SU-DHL-6 (cell line): Measurements from ENCODE around the gene FAM43B.

Experiments
- EZH2phosphoT487 ChIP-seq: fragments of 200-600 bp; sonication (generic), shearing (Covaris generic); conservative IDR thresholded peaks from 2 replicates; pipeline ENCODE4 v1.6.1; 2018; ENCODE audit warnings: mild to moderate bottlenecking, antibody characterized with exemption, low read length, moderate library complexity, mixed read lengths
- TF ChIP-seq, protein P1 (sequence below): fragments of 200-600 bp; sonication (generic); IDR thresholded peaks from one replicate; pipeline ENCODE4 v1.5.1; 2017; ENCODE audit warnings: antibody characterized with exemption, mild to moderate bottlenecking, low read length, moderate library complexity; ENCODE audit not compliant: insufficient read depth, poor library complexity, severe bottlenecking

GRCh38 chr1:20534659-20535417, 17.5 kb upstream of the FAM43B start:
- TF ChIP-seq, protein P1, sequence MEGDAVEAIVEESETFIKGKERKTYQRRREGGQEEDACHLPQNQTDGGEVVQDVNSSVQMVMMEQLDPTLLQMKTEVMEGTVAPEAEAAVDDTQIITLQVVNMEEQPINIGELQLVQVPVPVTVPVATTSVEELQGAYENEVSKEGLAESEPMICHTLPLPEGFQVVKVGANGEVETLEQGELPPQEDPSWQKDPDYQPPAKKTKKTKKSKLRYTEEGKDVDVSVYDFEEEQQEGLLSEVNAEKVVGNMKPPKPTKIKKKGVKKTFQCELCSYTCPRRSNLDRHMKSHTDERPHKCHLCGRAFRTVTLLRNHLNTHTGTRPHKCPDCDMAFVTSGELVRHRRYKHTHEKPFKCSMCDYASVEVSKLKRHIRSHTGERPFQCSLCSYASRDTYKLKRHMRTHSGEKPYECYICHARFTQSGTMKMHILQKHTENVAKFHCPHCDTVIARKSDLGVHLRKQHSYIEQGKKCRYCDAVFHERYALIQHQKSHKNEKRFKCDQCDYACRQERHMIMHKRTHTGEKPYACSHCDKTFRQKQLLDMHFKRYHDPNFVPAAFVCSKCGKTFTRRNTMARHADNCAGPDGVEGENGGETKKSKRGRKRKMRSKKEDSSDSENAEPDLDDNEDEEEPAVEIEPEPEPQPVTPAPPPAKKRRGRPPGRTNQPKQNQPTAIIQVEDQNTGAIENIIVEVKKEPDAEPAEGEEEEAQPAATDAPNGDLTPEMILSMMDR: no peak
- no peak for TF ChIP-seq EZH2phosphoT487
